Glutamatergic neuron (in vitro differentiated cells): Measurements from ENCODE around the gene IL11RA. TPM values are rescaled to one million over a fixed set of nuclear protein-coding genes. Genes with fewer than 3 reads are reported as not detected.

Source experiments
- DNase-seq: peaks from one replicate; pipeline ENCODE4 v3.0.0; 2022
- H3K27ac Mint-ChIP-seq: one replicate; pipeline ENCODE4 v1.8.0; 2020; ENCODE audit warnings: mild to moderate bottlenecking, mixed read lengths, inconsistent platforms; ENCODE audit not compliant: unreplicated experiment
- H3K27me3 Mint-ChIP-seq: one replicate; pipeline ENCODE4 v1.8.0; 2020; ENCODE audit warnings: mild to moderate bottlenecking, moderate library complexity, mixed read lengths, inconsistent platforms; ENCODE audit not compliant: unreplicated experiment
- H3K36me3 Mint-ChIP-seq: one replicate; pipeline ENCODE4 v1.8.0; 2020; ENCODE audit warnings: mild to moderate bottlenecking, mixed read lengths, inconsistent platforms; ENCODE audit not compliant: unreplicated experiment
- H3K4me1 Mint-ChIP-seq: one replicate; pipeline ENCODE4 v1.8.0; 2020; ENCODE audit warnings: mild to moderate bottlenecking, low read depth, mixed read lengths, inconsistent platforms; ENCODE audit not compliant: unreplicated experiment
- H3K4me3 Mint-ChIP-seq: one replicate; pipeline ENCODE4 v1.8.0; 2020; ENCODE audit warnings: mild to moderate bottlenecking, mixed read lengths, inconsistent platforms; ENCODE audit not compliant: unreplicated experiment
- H3K9me3 Mint-ChIP-seq: one replicate; pipeline ENCODE4 v1.8.0; 2020; ENCODE audit warnings: mild to moderate bottlenecking, moderate library complexity, mixed read lengths, inconsistent platforms; ENCODE audit not compliant: unreplicated experiment
- total RNA-seq: library from RNA; stranded (reverse); fragmentation: NEBNext Ultra II Directional; extraction: Animal tissue kit (Norgen Biotek cat#: 25700); gene quantifications from one replicate; pipeline ENCODE4 v1.2.1, GENCODE V29; 2021; ENCODE audit not compliant: unreplicated experiment
- TF ChIP-seq, protein P1 (sequence below): fragments of 200-600 bp; sonication (generic); IDR thresholded peaks from one replicate; pipeline ENCODE4 v1.5.0; 2021; ENCODE audit not compliant: partially characterized antibody, unreplicated experiment

IL11RA gene
- total RNA-seq, 1 donor from 2014 or later, result 28.8 TPM

DNA sequence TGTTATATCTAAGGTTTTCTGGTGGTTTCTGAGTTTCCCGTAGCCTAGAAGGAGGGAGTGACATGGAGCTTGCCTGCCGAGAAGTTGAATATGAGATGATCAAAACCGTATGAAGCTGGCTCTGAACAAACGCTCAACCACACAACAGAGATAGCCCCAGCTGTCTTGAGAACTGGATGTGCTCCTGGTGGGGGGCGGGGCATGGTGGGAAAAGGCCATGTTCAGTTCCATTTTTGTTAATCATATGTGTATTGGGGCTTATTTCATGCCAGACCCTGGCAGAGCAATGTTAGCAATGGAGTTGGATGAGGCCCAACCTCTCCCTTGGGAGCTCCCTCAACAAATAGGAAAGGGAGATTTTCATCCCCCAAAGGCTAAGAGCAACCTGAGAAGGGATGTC is 34.2 kb downstream of the IL11RA start:
- TF ChIP-seq, protein P1, sequence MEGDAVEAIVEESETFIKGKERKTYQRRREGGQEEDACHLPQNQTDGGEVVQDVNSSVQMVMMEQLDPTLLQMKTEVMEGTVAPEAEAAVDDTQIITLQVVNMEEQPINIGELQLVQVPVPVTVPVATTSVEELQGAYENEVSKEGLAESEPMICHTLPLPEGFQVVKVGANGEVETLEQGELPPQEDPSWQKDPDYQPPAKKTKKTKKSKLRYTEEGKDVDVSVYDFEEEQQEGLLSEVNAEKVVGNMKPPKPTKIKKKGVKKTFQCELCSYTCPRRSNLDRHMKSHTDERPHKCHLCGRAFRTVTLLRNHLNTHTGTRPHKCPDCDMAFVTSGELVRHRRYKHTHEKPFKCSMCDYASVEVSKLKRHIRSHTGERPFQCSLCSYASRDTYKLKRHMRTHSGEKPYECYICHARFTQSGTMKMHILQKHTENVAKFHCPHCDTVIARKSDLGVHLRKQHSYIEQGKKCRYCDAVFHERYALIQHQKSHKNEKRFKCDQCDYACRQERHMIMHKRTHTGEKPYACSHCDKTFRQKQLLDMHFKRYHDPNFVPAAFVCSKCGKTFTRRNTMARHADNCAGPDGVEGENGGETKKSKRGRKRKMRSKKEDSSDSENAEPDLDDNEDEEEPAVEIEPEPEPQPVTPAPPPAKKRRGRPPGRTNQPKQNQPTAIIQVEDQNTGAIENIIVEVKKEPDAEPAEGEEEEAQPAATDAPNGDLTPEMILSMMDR, result no peak
- H3K27ac Mint-ChIP-seq, result no peak overlapping the region
- peaks cover 9% of the 10 kb centered on the region for H3K9me3 Mint-ChIP-seq
- peaks cover 6% of the 10 kb centered on the region for H3K36me3 Mint-ChIP-seq
- no peaks in the 10 kb centered on the region for H3K4me1 Mint-ChIP-seq
- no peaks in the 10 kb centered on the region for H3K27me3 Mint-ChIP-seq
- no peak overlapping the region for H3K4me3 Mint-ChIP-seq
- no peak for DNase-seq

DNA sequence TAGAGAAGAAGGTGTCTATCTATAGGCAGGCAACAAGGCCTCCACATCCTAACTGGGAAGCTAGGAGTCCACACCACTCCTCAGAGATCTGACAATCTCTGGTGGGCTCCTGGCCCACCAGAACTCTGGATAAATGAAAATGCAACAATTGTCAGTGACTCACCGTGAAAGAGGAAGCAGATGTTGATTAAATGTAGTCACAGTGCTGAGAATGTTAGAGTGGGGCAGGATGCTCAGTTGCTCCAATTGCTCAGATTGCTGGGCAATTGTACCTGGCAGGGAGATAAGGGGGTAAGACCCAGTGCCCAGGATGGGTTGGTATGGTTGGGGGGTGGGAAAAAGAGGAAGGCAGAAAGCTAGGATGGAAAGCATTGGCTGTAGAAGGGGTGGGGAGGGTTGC is 34.7 kb downstream of the IL11RA start:
- peaks cover 9% of the 10 kb centered on the region for H3K9me3 Mint-ChIP-seq
- H3K4me1 Mint-ChIP-seq, result no peaks in the 10 kb centered on the region
- H3K27me3 Mint-ChIP-seq, result no peaks in the 10 kb centered on the region
- H3K4me3 Mint-ChIP-seq, result no peak overlapping the region
- TF ChIP-seq, protein P1, result no peak
- no peak overlapping the region for H3K27ac Mint-ChIP-seq
- H3K36me3 Mint-ChIP-seq, result peaks cover 6% of the 10 kb centered on the region
- DNase-seq, result no peak

DNA sequence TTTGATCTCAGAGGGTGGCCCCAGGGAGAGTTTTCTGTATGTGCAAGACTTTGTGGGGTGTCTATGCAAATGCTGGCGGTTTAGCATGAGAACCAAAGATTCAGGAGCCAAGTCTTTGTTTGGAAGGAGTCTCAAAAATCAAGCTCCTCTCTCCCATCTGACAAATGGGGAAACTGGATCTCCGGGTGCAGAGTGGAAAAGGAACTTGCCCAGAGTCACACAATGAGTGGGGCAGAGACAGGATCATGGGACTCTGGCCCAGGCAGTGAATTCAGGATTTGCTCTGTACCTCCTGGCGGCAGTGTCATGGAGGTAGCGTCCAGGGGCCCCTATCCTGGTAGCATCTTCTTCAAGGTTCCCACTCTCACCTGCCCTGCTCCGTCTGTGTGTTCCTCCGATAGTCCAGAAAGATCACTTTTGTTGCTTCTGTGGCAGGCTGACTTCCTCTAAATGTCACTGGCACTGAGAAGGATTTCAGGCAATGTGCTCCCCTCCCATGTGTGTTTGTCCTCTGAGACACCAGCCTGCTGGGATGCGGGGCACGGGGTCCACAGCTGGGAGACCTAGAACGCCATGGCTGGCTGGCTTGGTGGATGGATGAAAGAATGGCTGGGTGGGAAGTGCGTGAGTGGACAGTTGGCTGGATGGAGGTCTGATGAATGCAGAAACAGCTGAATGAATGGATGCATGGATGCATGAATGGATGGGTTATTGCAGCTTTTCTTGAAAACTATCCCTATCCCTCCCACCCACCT is 35.5 kb downstream of the IL11RA start:
- Mint-ChIP-seq H3K27ac (no peak overlapping the region), H3K27me3 (no peaks in the 10 kb centered on the region), H3K4me3 (no peak overlapping the region)

GRCh38 chr9:34688329-34689115 is 36.5 kb downstream of the IL11RA start:
- Mint-ChIP-seq H3K27ac (no peak overlapping the region), H3K27me3 (no peaks in the 10 kb centered on the region), H3K4me1 (no peaks in the 10 kb centered on the region), H3K36me3 (peaks cover 6% of the 10 kb centered on the region), H3K9me3 (peaks cover 9% of the 10 kb centered on the region), H3K4me3 (no peak overlapping the region)
- no peak for DNase-seq
- TF ChIP-seq, protein P1, result no peak

More for the DNA sequence above, 35.5 kb downstream of the IL11RA start:
- Mint-ChIP-seq H3K9me3 (peaks cover 9% of the 10 kb centered on the region), H3K36me3 (peaks cover 6% of the 10 kb centered on the region), H3K4me1 (no peaks in the 10 kb centered on the region)
- TF ChIP-seq, protein P1, result no peak
- no peak for DNase-seq

GRCh38 chr9:34689116-34689470 is 37.1 kb downstream of the IL11RA start:
- H3K4me3 Mint-ChIP-seq, result no peak overlapping the region
- H3K27ac Mint-ChIP-seq, result no peak overlapping the region
- H3K27me3 Mint-ChIP-seq, result no peaks in the 10 kb centered on the region
- TF ChIP-seq, protein P1, result no peak
- no peak for DNase-seq
- H3K4me1 Mint-ChIP-seq, result no peaks in the 10 kb centered on the region
- peaks cover 7% of the 10 kb centered on the region for H3K9me3 Mint-ChIP-seq
- H3K36me3 Mint-ChIP-seq, result peaks cover 5% of the 10 kb centered on the region
